Omental fat pad (tissue), 4 donors: ENCODE data around the gene PHF20. TPM values are rescaled to one million over a fixed set of nuclear protein-coding genes. Genes with fewer than 3 reads are reported as not detected.
"Not testable (repeated sequence)": the region's sequence is repeated elsewhere in the genome, so short reads cannot be mapped to it uniquely, and the experiment has no call there.

Source experiments
- ATAC-seq: fragments of 150-250 bp; one replicate; pipeline ENCODE4 v1.9.1; 2016; ENCODE audit warnings: mild to moderate bottlenecking, moderate library complexity; ENCODE audit not compliant: low FRiP score
- DNase-seq: peaks from one replicate; pipeline ENCODE4 v3.0.0-alpha.2; 2019; ENCODE audit warnings: low spot score
- total RNA-seq, 4 donors: library from RNA; depleted of rRNA; stranded (reverse); fragments of >200 nt; gene quantifications; one replicate each; pipeline ENCODE4 v1.1.0, GENCODE V29; 2016
- TF ChIP-seq, protein P1 (sequence below), 3 donors: fragments of 450-650 bp; IDR thresholded peaks; one replicate each; pipeline ENCODE4 v1.5.1; 2016 to 2017; ENCODE audit warnings: antibody characterized with exemption in 3 of 3, mild to moderate bottlenecking in 3 of 3, moderate library complexity in 2 of 3

Gene PHF20
- total RNA-seq, 4 donors from 2014 or later = 51.0 to 71.7 (median 54.8) TPM

DNA sequence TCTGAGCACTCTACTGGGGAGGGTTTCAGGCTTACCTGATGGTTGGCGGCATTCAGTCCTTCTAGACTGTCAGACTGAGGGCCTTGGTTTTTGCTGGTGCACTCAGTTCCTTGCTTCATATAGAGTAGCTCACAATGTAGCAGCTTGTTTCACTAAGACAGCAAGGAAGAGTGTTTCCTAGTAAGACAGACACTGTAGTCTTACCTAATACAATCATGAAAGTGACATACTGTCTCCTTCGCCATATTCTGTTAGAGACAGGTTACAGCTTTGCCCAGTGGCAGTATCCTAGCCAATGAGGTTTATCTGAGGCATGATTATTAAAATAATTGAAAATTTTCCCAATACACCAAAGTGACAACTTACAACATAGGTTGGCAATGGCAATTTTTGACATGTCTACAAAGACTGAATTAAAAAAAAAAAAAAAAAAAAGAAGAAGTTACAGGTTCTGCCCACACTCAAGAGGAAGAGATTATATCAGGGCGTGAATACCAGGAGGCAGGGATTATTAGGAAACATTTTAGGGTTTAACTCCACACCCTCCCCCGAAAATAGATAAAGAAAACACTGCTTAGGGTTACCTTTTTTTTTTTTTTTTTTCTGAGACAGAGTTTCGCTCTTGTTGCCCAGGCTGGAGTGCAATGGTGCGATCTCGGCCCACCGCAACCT is 115.7 kb downstream of the PHF20 start:
- ATAC-seq = no peak
- no peak for DNase-seq
- TF ChIP-seq, protein P1, sequence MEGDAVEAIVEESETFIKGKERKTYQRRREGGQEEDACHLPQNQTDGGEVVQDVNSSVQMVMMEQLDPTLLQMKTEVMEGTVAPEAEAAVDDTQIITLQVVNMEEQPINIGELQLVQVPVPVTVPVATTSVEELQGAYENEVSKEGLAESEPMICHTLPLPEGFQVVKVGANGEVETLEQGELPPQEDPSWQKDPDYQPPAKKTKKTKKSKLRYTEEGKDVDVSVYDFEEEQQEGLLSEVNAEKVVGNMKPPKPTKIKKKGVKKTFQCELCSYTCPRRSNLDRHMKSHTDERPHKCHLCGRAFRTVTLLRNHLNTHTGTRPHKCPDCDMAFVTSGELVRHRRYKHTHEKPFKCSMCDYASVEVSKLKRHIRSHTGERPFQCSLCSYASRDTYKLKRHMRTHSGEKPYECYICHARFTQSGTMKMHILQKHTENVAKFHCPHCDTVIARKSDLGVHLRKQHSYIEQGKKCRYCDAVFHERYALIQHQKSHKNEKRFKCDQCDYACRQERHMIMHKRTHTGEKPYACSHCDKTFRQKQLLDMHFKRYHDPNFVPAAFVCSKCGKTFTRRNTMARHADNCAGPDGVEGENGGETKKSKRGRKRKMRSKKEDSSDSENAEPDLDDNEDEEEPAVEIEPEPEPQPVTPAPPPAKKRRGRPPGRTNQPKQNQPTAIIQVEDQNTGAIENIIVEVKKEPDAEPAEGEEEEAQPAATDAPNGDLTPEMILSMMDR (IDR thresholded peaks at IDR 0.05) = no peak

DNA sequence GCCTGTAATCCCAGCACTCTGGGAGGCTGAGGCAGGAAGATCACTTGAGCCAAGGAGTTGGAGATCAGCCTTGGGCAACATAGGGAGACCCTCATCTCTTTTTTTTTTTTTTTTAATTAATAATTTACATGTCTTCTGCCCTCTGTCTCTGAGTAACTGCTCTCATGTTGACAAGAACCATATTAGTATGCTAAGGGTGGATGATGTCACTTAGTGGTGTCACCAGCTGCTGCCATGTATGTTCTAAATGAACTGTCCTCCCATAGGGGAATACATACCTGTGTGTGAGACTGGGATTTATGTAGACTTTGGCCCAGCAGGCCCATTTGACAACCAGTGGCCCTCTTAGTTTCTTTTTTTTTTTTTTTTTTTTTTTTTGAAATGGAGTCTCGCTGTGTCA is 116.8 kb downstream of the PHF20 start:
- TF ChIP-seq, protein P1 (IDR thresholded peaks at IDR 0.05) = no peak
- DNase-seq = no peak
- no peak for ATAC-seq

DNA sequence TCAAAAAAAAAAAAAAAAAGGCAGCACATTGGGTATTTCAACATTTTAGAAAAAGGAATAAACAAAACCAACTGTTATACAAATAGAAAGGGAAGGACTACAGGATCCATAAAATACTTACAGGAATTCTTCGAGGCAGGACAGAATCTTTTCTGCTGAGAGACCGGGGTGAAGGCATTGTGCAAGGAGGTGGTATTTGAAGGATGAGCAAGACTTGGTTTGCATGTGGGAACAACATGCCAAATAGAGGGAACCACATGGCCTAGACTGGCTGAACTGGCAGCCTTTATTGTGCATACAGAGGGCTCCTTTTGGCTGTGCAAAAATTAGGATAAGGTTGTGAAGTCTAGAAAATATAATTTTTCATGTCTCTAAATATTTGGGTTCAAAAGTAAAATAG is 119.6 kb downstream of the PHF20 start:
- TF ChIP-seq, protein P1 (IDR thresholded peaks at IDR 0.05) = no peak

DNA sequence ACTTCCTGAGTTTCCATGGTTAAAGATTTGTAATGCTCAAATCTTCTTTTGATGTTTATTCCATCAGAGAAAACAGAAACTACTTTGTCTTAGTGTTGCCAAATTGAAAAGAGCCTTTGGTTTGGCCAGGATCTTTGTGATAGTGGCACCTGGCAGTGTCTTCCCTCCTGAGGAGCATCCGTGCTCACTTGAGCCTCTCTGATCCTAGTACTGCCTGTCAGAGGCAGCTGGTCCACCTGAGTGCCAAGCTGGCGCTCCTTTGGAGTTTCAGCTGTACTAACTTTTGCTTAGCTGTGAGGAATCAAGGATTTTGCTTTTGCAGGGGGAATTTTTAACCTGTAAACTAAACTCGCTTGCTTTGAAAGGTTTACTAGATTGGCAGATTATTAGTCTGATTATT is 121.1 kb downstream of the PHF20 start:
- DNase-seq = no peak
- no peak for ATAC-seq
- TF ChIP-seq, protein P1 (IDR thresholded peaks at IDR 0.05) = no peak

More for the DNA sequence above, 119.6 kb downstream of the PHF20 start:
- DNase-seq (no peak), ATAC-seq (no peak)

DNA sequence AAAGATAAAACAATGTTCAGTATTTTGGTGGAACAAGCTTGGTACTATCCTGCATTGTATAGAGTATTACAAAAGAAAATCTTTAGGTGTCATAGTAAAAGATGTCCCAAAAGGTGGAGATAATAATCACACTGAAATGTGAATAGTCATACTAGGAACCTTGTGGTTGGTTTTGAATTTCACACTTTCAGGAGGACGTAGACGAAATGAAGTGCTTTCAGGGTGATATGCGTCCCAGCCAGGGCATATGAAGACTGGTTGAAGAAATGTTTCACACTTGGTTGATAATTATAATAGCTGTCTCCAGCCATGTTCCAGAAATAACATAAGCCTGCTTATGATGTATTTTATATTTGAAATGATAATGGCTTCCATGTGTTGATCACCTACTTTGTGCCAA is 122.1 kb downstream of the PHF20 start:
- TF ChIP-seq, protein P1 (IDR thresholded peaks at IDR 0.05) = no peak
- DNase-seq (no peak), ATAC-seq (no peak)

DNA sequence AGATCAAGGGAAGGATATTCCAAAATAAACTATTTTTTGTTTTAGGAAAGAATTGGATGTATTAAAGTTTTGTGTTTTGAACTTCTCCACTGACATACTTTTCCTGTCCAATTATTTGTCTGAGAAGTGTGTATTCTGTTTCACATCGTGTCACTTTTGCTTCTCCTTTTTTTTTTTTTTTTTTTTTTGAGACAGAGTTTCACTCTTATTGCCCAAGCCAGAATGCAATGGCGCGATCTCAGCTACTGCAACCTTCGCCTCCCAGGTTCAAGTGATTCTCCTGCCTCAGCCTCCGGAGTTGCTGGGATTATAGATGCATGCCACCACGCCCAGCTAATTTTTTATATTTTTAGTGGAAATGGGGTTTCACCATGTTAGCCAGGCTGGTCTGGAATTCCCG is 123.7 kb downstream of the PHF20 start:
- DNase-seq, ATAC-seq: not testable (repeated sequence)

DNA sequence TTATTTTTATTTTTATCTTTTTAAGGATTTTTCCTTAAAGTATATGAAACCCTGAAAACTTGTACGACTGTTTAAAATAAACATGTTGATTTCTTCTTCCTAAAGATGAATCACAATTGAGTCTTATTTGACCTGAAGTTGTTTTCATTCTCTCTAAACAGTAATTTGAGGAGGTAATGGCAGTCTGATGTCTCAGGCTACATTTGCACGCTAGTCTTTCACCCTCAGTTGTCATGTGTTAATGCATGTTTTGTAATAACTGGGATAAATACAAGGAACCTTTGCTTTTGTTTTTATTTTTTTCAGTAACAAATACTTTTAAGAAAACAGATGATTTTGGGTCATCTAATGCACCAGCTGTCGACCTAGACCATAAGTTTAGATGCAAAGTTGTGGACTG is 127.2 kb downstream of the PHF20 start:
- no peak for DNase-seq
- ATAC-seq = no peak
- TF ChIP-seq, protein P1 (IDR thresholded peaks at IDR 0.05) = no peak

DNA sequence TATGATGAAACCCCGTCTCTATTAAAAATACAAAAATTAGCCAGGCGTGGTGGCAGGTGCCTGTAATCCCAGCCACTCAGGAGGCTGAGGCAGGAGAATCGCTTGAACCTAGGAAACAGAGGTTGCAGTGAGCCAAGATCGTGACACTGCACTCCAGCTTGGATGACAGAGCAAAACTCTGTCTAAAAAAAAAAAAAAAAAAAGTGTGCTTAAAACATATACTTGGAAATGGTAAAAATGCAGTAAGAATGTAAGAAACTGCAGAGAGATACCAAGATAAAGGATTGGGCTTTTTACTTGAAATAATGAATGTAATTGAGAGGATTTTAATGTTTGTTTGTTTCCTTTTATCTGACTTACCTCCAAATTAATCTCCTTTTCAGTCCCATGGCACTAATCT is 129.4 kb downstream of the PHF20 start:
- DNase-seq, ATAC-seq: not testable (repeated sequence)
